DOHH2 (cell line): ENCODE measurements around the gene GPRC5B.

Experiments
- EZH2phosphoT487 ChIP-seq: fragments of 200-600 bp; sonication (generic); IDR thresholded peaks from 2 replicates; pipeline ENCODE4 v1.6.1; 2017; ENCODE audit warnings: borderline replicate concordance, mild to moderate bottlenecking, antibody characterized with exemption, low read length, moderate library complexity, mixed read lengths
- TF ChIP-seq, protein P1 (sequence below): fragments of 200-600 bp; sonication (generic); IDR thresholded peaks from one replicate; pipeline ENCODE4 v1.5.1; 2014; ENCODE audit warnings: antibody characterized with exemption, mild to moderate bottlenecking, low read depth, low read length; ENCODE audit not compliant: poor library complexity, severe bottlenecking

DNA sequence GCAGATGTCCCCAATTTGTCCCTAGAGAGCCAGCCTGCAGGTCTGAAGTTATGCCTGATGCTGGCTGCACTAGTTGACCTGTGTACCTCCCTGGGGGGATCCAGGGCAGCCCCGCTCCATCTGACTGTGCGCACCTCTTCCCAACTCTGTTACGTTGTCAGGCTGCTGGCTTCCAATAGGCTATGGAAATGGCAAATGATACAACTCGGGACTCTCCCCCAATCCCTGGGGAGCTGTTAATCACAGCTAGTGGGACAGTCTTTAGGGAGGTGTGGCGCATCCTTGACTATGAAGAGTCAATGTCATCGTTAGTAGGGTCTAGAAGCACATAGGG is 30.1 kb downstream of the GPRC5B start:
- TF ChIP-seq, protein P1, sequence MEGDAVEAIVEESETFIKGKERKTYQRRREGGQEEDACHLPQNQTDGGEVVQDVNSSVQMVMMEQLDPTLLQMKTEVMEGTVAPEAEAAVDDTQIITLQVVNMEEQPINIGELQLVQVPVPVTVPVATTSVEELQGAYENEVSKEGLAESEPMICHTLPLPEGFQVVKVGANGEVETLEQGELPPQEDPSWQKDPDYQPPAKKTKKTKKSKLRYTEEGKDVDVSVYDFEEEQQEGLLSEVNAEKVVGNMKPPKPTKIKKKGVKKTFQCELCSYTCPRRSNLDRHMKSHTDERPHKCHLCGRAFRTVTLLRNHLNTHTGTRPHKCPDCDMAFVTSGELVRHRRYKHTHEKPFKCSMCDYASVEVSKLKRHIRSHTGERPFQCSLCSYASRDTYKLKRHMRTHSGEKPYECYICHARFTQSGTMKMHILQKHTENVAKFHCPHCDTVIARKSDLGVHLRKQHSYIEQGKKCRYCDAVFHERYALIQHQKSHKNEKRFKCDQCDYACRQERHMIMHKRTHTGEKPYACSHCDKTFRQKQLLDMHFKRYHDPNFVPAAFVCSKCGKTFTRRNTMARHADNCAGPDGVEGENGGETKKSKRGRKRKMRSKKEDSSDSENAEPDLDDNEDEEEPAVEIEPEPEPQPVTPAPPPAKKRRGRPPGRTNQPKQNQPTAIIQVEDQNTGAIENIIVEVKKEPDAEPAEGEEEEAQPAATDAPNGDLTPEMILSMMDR = no peak
- TF ChIP-seq EZH2phosphoT487 = no peak
